ENCODE measurements around the gene ISCU. TPM values are rescaled to one million over a fixed set of nuclear protein-coding genes. Genes with fewer than 3 reads are reported as not detected.
"Not testable (repeated sequence)": the region's sequence is repeated elsewhere in the genome, so short reads cannot be mapped to it uniquely, and the experiment has no call there.

ISCU gene
- total RNA-seq, 2 experiments from 2014 or later, result 60.8 to 66.0 TPM

DNA sequence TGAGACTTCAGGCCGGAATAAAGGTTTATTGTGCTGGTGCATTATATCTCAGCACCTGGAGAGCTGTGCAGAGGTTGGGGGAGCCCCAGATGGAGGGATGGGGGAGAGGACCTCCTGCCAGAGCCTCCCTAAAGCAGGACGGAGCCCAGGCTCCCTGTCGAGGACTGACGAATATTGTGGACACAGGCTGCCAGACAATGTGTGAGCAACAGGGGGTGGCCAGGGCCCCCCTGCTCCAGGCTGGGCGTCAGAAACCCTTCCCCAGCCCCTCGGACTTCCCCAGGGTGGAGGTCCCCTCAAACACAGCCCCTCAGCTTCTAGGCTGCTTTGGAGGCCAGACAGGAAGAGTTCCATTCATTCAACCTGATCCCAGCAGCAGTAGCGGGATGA lies 27.4 kb downstream of the ISCU start:
- Mint-ChIP-seq H3K4me1 (no peaks in the 10 kb centered on the region), H3K27ac (no peak overlapping the region), H3K36me3 (ENCODE audit: low read depth) (no peaks in the 10 kb centered on the region), H3K9me3 (no peaks in the 10 kb centered on the region), H3K4me3 (no peak overlapping the region), H3K27me3 (peaks cover 1% of the 10 kb centered on the region)
- CTCF ChIA-PET, result interaction anchor here (1.5 to 1.6 kb wide), 2 partner anchors 9 to 18 kb away, joined by 3 read pairs; no protein-coding TSS in a partner anchor
- POLR2A ChIA-PET, result no interaction called here
- no peak for DNase-seq

DNA sequence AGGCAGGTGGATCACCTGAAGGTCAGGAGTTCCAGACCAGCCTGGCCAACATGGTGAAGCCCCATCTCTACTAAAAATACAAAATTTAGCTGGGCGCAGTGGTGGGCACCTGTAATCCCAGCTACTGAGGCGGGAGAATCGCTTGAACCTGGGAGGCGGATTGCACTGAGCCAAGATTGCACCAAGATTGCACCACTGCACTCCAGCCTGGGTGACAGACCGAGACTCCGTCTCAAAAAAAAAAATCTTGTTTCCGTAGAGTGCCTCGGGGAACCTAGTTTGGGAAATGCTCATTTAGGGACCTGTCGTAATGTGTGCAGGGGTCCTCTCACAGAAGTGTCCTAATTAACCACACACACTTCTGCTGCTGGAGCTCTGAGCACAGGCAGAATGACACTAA lies 28.1 kb downstream of the ISCU start:
- H3K27me3 Mint-ChIP-seq; DNase-seq; H3K27ac Mint-ChIP-seq; H3K36me3 Mint-ChIP-seq (ENCODE audit: low read depth); H3K9me3 Mint-ChIP-seq; H3K4me1 Mint-ChIP-seq; POLR2A ChIA-PET; H3K4me3 Mint-ChIP-seq: not testable (repeated sequence)
- CTCF ChIA-PET, result interaction anchor here (0.7 to 1.5 kb wide), 2 partner anchors 10 to 160 kb away, joined by 3 read pairs; no protein-coding TSS in a partner anchor

DNA sequence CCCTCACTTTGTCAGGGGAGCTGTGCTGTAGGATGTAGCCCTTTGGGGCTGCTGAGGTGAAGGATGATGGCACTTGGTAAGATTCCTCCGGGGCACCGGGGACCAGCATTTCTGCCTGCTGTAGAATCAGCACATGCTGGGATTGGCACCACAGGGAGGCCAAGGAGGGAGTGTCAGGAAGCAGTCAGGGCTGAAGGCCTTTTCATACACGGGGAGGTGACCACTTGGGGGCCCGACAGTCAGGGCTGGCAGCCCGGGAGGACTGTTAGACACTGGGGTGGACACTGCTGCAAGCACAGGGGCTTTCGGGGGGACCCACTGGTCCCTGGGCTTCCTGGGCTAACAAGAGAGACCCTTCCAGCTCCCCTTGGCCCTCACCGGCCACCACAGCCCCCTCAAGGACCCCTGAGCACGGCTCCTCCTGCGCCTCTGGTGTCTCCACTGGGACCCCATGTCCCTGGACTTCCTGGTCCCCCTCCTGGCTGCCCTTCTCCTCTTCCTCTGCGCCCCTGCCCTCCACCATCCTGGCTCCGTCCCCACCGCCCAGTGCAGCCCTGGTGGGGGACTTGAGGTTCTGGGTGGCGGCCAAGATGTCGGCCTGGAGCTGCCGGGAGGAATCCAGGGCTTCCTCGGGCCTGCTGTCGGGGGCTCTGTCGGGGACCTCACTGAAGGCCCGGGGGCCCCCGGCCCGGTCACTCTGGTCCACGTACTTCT lies 29.0 kb downstream of the ISCU start:
- no peaks in the 10 kb centered on the region for H3K4me1 Mint-ChIP-seq
- no peak overlapping the region for H3K4me3 Mint-ChIP-seq
- ChIA-PET CTCF (interaction anchor here (0.7 kb wide), 1 partner anchor 159 kb away, joined by 3 read pairs; no protein-coding TSS in a partner anchor), POLR2A (no interaction called here)
- H3K27ac Mint-ChIP-seq, result no peak overlapping the region
- no peaks in the 10 kb centered on the region for H3K9me3 Mint-ChIP-seq
- no peaks in the 10 kb centered on the region for H3K36me3 Mint-ChIP-seq (ENCODE audit: low read depth)
- H3K27me3 Mint-ChIP-seq, result no peaks in the 10 kb centered on the region
- DNase-seq, result no peak

DNA sequence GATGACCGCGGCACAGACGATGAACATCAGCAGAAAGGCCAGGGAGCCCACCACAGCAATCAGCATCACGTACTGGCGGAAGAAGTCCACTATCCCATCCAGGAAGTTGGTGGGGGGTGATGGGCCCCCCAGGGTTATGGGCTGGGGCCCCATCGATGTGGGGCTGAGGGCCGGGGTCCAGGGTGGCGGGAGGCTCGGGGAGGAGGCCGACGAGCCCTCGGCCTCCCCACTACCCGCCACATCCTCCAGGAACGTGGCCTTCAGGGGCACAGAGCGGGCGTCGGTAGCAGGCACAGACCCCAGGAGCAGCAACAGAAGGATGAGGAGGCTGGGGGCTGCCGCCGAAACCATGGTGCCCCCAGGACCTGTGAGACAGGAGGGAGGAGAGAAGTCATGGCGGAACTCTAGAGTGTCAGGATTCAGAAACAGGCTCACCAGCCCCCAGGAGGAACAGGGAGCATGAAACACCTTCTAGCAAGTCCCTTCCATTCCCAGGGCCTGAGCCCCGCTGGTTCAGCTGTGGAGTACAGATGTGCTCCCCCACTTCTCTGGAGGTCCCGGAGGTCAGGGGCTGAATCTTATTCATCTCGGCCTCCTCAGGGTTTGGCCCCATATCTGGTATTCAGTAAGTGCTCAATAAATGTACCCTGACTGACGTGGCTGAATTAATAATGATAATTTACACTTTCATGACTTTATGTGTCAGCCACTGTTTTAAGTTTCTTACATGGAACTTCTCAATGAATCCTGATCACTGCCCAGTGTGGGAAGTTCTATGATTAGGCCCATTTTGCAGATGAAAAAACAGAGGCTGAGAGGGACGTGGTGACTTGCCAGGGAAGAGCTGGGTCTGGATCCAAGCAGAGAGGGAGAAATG lies 29.9 kb downstream of the ISCU start:
- no peak for DNase-seq
- no peaks in the 10 kb centered on the region for H3K9me3 Mint-ChIP-seq
- H3K36me3 Mint-ChIP-seq (ENCODE audit: low read depth), result no peaks in the 10 kb centered on the region
- no peak overlapping the region for H3K4me3 Mint-ChIP-seq
- no peaks in the 10 kb centered on the region for H3K27me3 Mint-ChIP-seq
- CTCF ChIA-PET, result no interaction called here
- peak overlapping the region; percentile 46 for H3K27ac Mint-ChIP-seq
- H3K4me1 Mint-ChIP-seq, result no peaks in the 10 kb centered on the region
- POLR2A ChIA-PET, result no interaction called here

DNA sequence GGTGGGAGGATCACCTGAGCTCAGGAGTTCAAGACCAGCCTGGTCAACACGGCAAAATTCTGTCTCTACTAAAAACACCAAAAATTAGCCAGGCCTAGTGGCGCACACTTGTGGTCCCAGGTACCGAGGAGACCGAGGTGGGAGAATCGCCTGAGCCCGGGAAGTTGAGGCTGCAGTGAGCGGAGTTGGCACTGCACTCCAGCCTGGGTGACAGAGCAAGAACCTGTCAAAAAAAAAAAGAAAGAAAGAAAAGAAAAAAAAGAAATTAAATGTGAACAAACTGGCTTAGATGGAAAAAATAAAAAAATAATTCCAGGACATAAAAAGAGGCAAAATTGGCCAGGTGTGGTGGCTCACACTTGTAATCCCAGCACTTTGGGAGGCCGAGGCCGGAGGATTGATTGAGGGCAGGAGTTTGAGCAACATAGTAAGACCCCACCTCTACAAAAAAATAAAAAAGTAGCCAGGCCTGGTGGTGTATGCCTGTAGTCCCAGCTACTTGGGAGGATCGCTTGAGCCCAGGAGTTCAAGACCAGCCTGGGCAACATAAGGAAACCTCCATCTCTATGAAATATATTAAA lies 32.0 kb downstream of the ISCU start:
- H3K9me3 Mint-ChIP-seq, result no peaks in the 10 kb centered on the region
- no peaks in the 10 kb centered on the region for H3K4me1 Mint-ChIP-seq
- no peaks in the 10 kb centered on the region for H3K36me3 Mint-ChIP-seq (ENCODE audit: low read depth)
- H3K4me3 Mint-ChIP-seq, result no peak overlapping the region
- CTCF ChIA-PET, result interaction anchor here (0.9 to 1.8 kb wide), 3 partner anchors 10 to 41 kb away, joined by 3 to 4 read pairs (median 3); no protein-coding TSS in a partner anchor
- POLR2A ChIA-PET, result no interaction called here
- no peaks in the 10 kb centered on the region for H3K27me3 Mint-ChIP-seq
- DNase-seq, result no peak
- H3K27ac Mint-ChIP-seq, result no peak overlapping the region

DNA sequence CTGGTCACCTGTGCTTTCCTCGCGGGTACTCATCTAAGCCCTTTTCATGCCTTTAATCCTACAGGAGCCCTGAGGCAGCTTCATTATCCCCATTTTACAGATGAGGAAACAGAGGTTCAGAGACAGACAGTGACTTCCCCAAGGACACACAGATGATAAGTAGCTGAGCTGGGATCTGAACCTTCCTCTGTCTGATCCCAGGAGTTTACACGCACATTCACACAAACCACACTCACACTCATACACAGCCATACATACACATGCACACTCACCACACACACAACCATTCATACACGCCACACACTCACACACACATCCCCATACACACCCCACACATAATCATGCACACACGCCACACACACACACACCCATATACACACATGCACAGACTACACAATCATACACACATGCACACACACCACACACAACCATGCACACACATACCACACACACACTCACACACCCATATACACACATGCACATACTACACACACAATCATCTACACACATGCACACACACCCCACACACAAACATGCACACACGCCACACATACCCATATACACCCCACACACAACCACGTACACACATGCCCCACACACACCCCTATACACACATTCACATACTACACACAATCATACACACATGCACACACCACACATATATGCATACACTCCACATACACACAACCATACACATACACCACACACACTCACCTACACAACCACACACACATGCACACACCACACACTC lies 32.7 kb downstream of the ISCU start:
- Mint-ChIP-seq H3K4me1 (no peaks in the 10 kb centered on the region), H3K9me3 (no peaks in the 10 kb centered on the region), H3K27ac (no peak overlapping the region), H3K4me3 (no peak overlapping the region), H3K27me3 (no peaks in the 10 kb centered on the region), H3K36me3 (ENCODE audit: low read depth) (no peaks in the 10 kb centered on the region)
- DNase-seq, result no peak
- CTCF ChIA-PET, result interaction anchor here (0.6 to 1.8 kb wide), 3 partner anchors 9 to 506 kb away, joined by 3 to 4 read pairs (median 4); no protein-coding TSS in a partner anchor
- POLR2A ChIA-PET, result no interaction called here

DNA sequence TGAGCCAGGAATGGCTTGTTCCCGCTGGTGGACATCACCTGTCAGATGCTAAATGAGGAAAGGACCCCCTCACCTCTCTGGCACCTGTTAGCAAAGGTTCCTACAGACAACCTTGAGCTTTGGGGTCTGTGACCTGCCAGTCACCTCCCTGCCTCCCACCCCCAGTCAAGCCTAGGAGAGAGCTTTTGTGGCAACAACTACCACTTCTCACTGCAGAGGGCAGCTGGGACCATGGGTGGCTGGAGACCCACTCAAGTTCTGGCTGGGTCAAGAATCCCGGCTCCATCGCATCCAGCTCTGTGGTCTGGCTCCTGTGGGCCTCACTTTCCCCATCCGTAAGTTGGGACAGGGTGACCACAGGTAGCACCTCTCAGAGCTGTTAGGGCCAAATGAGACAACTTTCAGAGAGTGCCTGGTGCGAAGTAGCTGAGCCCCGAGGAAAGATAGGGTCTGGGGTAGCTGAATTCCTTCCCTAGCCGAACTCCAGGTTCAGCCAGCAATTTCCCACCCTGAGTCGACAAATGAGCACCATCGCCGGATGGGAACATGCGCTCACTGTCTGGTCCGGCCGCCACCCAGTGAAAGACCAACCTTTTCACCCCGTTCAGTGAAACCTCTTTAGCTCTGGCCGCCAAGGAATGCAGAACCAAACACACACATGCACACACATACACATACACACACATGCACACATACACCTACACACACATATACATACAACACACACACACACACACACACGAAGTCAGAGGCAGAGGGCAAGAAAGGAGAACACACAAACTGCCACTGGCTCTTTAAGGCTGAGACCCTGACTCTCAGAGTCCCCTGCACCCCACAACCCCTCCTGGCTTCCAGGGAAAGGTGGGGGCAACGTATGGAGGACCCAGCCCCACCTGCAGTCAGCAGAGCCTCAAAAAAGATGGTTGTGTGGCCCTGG lies 33.6 kb downstream of the ISCU start:
- ChIA-PET POLR2A (no interaction called here), CTCF (interaction anchor here (0.6 to 1.8 kb wide), 3 partner anchors 8 to 505 kb away, joined by 3 to 4 read pairs (median 4); no protein-coding TSS in a partner anchor)
- H3K4me3 Mint-ChIP-seq, result no peak overlapping the region
- H3K27me3 Mint-ChIP-seq, result no peaks in the 10 kb centered on the region
- H3K4me1 Mint-ChIP-seq, result no peaks in the 10 kb centered on the region
- H3K27ac Mint-ChIP-seq, result no peak overlapping the region
- no peak for DNase-seq
- no peaks in the 10 kb centered on the region for H3K36me3 Mint-ChIP-seq (ENCODE audit: low read depth)
- no peaks in the 10 kb centered on the region for H3K9me3 Mint-ChIP-seq

DNA sequence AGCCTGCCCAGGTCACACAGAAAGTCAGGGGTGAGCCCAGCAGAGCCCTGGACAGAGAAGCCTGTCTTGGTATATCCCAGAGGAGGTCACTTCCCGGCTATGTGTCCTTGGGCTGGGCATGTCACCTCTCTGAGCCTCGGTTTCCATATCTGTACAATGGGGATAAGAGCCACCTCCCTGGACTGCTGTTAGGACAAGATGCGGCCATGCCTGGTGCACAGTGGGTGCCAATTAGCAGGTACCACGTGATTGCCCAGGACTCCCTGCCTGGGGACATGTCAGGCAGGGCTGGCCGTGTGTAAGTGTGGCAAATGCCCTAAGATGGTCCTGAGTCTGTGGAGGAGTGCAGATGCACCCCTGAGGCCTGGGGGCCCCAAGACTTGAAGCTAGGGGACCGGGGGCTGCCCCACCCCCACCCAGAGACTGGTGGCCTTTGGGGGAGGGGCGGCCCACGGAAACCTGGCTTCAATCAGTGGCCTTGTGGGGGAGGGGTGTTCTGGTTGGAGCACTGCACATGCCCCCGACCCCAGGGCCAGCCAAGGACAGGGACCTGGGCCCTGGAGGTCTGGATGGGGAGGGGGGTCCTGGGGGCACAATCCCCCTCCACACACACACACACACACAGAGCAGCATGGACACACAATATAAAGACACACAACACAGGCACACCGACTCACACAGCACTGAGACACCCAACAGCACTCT lies 34.6 kb downstream of the ISCU start:
- DNase-seq, result no peak
- Mint-ChIP-seq H3K4me3 (no peak overlapping the region), H3K36me3 (ENCODE audit: low read depth) (no peaks in the 10 kb centered on the region), H3K27me3 (no peaks in the 10 kb centered on the region), H3K4me1 (no peaks in the 10 kb centered on the region), H3K27ac (no peak overlapping the region), H3K9me3 (no peaks in the 10 kb centered on the region)
- ChIA-PET POLR2A (no interaction called here), CTCF (interaction anchor here (1.6 kb wide), 1 partner anchor 14 kb away, joined by 5 read pairs; no protein-coding TSS in a partner anchor)

DNA sequence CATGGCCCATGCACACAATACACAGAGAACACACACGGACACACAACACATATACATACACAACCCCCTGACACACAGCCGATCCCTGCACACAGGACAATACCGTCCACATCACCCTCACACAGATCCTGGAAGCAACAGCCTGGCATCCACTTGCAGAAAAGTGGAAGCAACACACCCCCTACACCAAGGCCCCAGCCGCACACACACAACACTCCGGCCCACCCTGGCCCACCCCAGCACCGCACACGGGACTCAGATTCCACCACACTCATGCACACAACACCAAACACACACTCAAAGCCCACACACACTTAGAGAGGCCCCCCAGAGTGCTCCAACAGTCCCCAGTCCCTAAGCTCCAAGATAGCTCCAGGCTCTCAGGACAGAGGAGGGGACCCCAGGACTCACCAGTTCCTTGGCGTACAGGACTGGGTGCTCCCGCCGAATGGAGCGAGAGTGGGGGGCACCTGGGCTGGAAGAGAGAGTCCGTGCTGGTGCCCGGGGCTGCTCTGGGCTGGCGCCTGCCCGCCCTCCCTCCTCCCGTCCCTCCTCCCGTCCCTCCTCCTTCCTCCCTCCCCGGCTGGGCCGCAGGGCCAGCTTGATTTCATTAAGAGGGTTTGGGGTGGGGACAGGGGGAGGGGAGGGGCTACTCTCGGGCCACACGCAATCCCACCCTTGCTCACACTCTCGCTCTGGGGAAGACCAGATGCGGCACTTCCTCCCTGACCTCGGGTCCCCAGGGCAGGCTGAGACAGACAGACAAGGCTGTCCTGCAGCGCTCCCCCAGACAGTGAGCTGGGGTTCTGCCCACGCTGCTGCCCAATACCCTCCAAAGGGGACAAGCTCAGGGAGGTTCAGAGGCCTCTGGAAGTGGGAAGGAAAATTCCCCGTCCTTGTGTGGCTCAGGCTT lies 35.4 kb downstream of the ISCU start, which contains the start of gene TMEM119:
TMEM119 (minus strand) TSS at position 526 of the 913 bp plus-strand sequence. CDS start 5,701 bp downstream, outside the sequence.
- no peak for DNase-seq
- no peaks in the 10 kb centered on the region for H3K27me3 Mint-ChIP-seq
- H3K36me3 Mint-ChIP-seq (ENCODE audit: low read depth), result no peaks in the 10 kb centered on the region
- CTCF ChIA-PET, result interaction anchor here (1.2 to 1.6 kb wide), 2 partner anchors 13 to 20 kb away, joined by 5 read pairs; no protein-coding TSS in a partner anchor
- no peaks in the 10 kb centered on the region for H3K9me3 Mint-ChIP-seq
- H3K4me3 Mint-ChIP-seq, result no peak within 1 kb of the TSS
- POLR2A ChIA-PET, result no interaction called here
- H3K4me1 Mint-ChIP-seq, result no peaks in the 10 kb centered on the region
- H3K27ac Mint-ChIP-seq, result no peak within 1 kb of the TSS

DNA sequence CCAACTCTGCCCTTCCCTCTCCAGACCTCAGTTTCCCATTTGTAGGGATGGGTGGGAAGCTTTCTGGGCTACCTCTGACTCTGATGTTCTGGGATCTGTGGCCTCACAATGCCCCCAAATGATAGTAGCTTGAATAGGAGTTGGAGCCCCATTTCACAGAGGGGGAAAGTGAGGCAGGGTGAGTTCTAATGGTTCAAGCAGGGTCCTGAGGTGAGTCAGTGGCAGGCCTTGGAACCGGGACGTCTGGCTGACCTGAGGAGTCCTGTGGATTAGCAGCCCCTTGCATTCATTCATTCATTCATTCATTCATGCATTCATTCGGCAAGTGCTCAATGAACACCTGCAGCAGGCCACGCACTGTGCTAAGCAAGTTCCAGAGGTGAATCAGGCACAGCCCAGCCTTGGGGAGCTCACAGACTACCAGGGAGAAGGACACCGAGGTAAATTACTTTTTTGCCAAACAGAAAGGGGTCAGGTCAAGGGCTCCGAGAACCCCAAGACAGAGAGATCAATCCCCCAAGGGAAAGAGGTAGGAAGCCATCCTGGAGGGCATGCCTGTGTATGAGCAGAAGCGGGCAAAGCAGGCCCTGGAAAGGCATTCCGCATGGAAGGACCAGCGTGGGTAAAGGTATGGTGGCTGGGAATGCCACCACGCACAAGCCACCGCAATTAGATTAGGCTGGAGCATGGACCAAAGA lies 36.3 kb downstream of the ISCU start:
- no peak for DNase-seq
- no peaks in the 10 kb centered on the region for H3K4me1 Mint-ChIP-seq
- CTCF ChIA-PET, result interaction anchor here (0.5 to 1.6 kb wide), 3 partner anchors 12 to 36 kb away, joined by 4 to 5 read pairs (median 5); no protein-coding TSS in a partner anchor
- H3K4me3 Mint-ChIP-seq, result no peak overlapping the region
- no peak overlapping the region for H3K27ac Mint-ChIP-seq
- POLR2A ChIA-PET, result no interaction called here
- no peaks in the 10 kb centered on the region for H3K9me3 Mint-ChIP-seq
- H3K27me3 Mint-ChIP-seq, result no peaks in the 10 kb centered on the region
- no peaks in the 10 kb centered on the region for H3K36me3 Mint-ChIP-seq (ENCODE audit: low read depth)

Measured in activated CD4-positive, alpha-beta T cell treated with anti-CD3 and anti-CD28 coated beads, Interleukin-2, amount 10 ng/mL, durations not matched to agents 7 days and 5 days (primary cell).